GM23338 (cell line): ENCODE data around the gene PCCB. TPM values are rescaled to one million over a fixed set of nuclear protein-coding genes. Genes with fewer than 3 reads are reported as not detected.

Experiments
- ATAC-seq: fragments of 200-7000 bp; cut with Tn5 transposase; 3 replicates; pipeline ENCODE4 v1.9.1; 2020
- DNase-seq: peaks from one replicate; pipeline ENCODE4 v3.0.0-alpha.2; 2015; ENCODE audit warnings: low spot score
- H2AFZ ChIP-seq: fragments of 200-600 bp; sonication (generic); 2 replicates; pipeline ENCODE4 v1.8.0; 2016; ENCODE audit warnings: antibody characterized with exemption, mild to moderate bottlenecking, moderate library complexity
- H3F3A ChIP-seq: fragments of 200-600 bp; sonication (generic); replicated peaks from 2 replicates; pipeline ENCODE4 v1.8.0; 2017; ENCODE audit warnings: antibody characterized with exemption, mixed run types, low read depth
- H3K27ac ChIP-seq: fragments of 200-600 bp; sonication (generic); 2 replicates; pipeline ENCODE4 v1.6.1; 2016; ENCODE audit warnings: low read depth
- H3K27me3 ChIP-seq: fragments of 200-600 bp; sonication (generic); 2 replicates; pipeline ENCODE4 v1.8.0; 2016; ENCODE audit warnings: mild to moderate bottlenecking, mixed run types, moderate library complexity; ENCODE audit not compliant: insufficient read depth
- H3K36me3 ChIP-seq: fragments of 200-600 bp; sonication (generic); 2 replicates; pipeline ENCODE4 v1.8.0; 2016; ENCODE audit warnings: mild to moderate bottlenecking; ENCODE audit not compliant: insufficient read depth
- H3K4me1 ChIP-seq: fragments of 200-600 bp; sonication (generic); 2 replicates; pipeline ENCODE4 v1.8.0; 2016; ENCODE audit warnings: mild to moderate bottlenecking, moderate library complexity; ENCODE audit not compliant: insufficient read depth
- H3K4me2 ChIP-seq: fragments of 200-600 bp; sonication (generic); 2 replicates; pipeline ENCODE4 v1.7.1; 2017; ENCODE audit warnings: mixed run types
- H3K4me3 ChIP-seq: fragments of 200-600 bp; sonication (generic); 2 replicates; pipeline ENCODE4 v1.6.1; 2016; ENCODE audit warnings: mixed run types
- H3K79me2 ChIP-seq: fragments of 200-600 bp; sonication (generic); replicated peaks from 2 replicates; pipeline ENCODE4 v1.8.0; 2017; ENCODE audit warnings: mild to moderate bottlenecking; ENCODE audit not compliant: insufficient read depth
- H3K9me2 ChIP-seq: fragments of 200-600 bp; sonication (generic); 2 replicates; pipeline ENCODE4 v1.8.0; 2017; ENCODE audit not compliant: insufficient read depth
- H4K20me1 ChIP-seq: fragments of 200-600 bp; sonication (generic); replicated peaks from 2 replicates; pipeline ENCODE4 v1.8.0; 2017; ENCODE audit warnings: mild to moderate bottlenecking; ENCODE audit not compliant: insufficient read depth
- H3K27ac Mint-ChIP-seq: 2 replicates; pipeline ENCODE4 v1.8.0; 2020; ENCODE audit warnings: inconsistent platforms, mild to moderate bottlenecking, moderate library complexity, mixed read lengths
- H3K27me3 Mint-ChIP-seq: 3 replicates; pipeline ENCODE4 v1.8.0; 2022; ENCODE audit warnings: low read depth, mild to moderate bottlenecking, moderate library complexity, mixed read lengths, inconsistent platforms; ENCODE audit not compliant: insufficient read depth, poor library complexity
- H3K36me3 Mint-ChIP-seq: 3 replicates; pipeline ENCODE4 v1.8.0; 2021; ENCODE audit warnings: low read depth, mild to moderate bottlenecking, inconsistent platforms, moderate library complexity, mixed read lengths
- H3K4me1 Mint-ChIP-seq: 3 replicates; pipeline ENCODE4 v1.8.0; 2020; ENCODE audit warnings: mild to moderate bottlenecking, inconsistent platforms, mixed read lengths
- H3K4me3 Mint-ChIP-seq: 3 replicates; pipeline ENCODE4 v1.8.0; 2021; ENCODE audit warnings: moderate library complexity, mild to moderate bottlenecking, inconsistent platforms, mixed read lengths
- H3K9me3 Mint-ChIP-seq: 3 replicates; pipeline ENCODE4 v1.8.0; 2020; ENCODE audit warnings: moderate library complexity, mild to moderate bottlenecking, inconsistent platforms, mixed read lengths
- CTCF ChIP-seq, 2 experiments: fragments of 200-600 bp in 1 of 2; sonication (generic) in 1 of 2; conservative IDR thresholded peaks; 2 replicates each; pipeline versions ENCODE4 v1.5.1 to v1.6.1; 2016 to 2017; ENCODE audit warnings: antibody characterized with exemption in 2 of 2, low read depth in 2 of 2, mild to moderate bottlenecking in 2 of 2, moderate library complexity in 1 of 2
- ETS1 ChIP-seq: IDR thresholded peaks from 2 replicates; pipeline ENCODE4 v1.6.1; 2016; ENCODE audit warnings: antibody characterized with exemption
- EZH2 ChIP-seq: fragments of 200-600 bp; sonication (generic); IDR thresholded peaks from one replicate; pipeline ENCODE4 v1.8.0; 2017; ENCODE audit warnings: antibody characterized with exemption, mild to moderate bottlenecking, low read depth; ENCODE audit not compliant: unreplicated experiment
- JUNB ChIP-seq: IDR thresholded peaks from one replicate; pipeline ENCODE4 v1.6.1; 2016; ENCODE audit warnings: antibody characterized with exemption; ENCODE audit not compliant: unreplicated experiment
- NANOG ChIP-seq: IDR thresholded peaks from 2 replicates; pipeline ENCODE4 v1.6.1; 2016; ENCODE audit warnings: antibody characterized with exemption, borderline replicate concordance
- POLR2AphosphoS5 ChIP-seq: IDR thresholded peaks from 2 replicates; pipeline ENCODE4 v1.6.1; 2016; ENCODE audit warnings: antibody characterized with exemption, low read depth
- REST ChIP-seq: IDR thresholded peaks from one replicate; pipeline ENCODE4 v1.6.1; 2018; ENCODE audit warnings: antibody characterized with exemption; ENCODE audit not compliant: unreplicated experiment
- STAT1 ChIP-seq: IDR thresholded peaks from one replicate; pipeline ENCODE4 v1.6.1; 2016; ENCODE audit warnings: antibody characterized with exemption; ENCODE audit not compliant: unreplicated experiment
- ZNF114 ChIP-seq: fragments of 250-450 bp; sonication (Bioruptor Pico); IDR thresholded peaks from 2 replicates; pipeline ENCODE4 v1.5.0; 2020; ENCODE audit warnings: mild to moderate bottlenecking, moderate library complexity
- ZNF462 ChIP-seq: fragments of 250-450 bp; sonication (Bioruptor Pico); IDR thresholded peaks from 2 replicates; pipeline ENCODE4 v1.5.0; 2020; ENCODE audit warnings: mild to moderate bottlenecking, moderate library complexity
- polyA plus RNA-seq: library from polyadenylated mRNA; unstranded; fragments of >200 nt; fragmentation: Nextera tagmentation; extraction: Ambion mirVana; gene quantifications from 2 replicates; pipeline ENCODE4 v1.2.1, GENCODE V29; 2016
- total RNA-seq: library from RNA; depleted of rRNA; stranded (reverse); fragments of >200 nt; shearing (Covaris generic); gene quantifications from 2 replicates; pipeline ENCODE4 v1.2.3, GENCODE V29; 2014

PCCB gene
- total and polyA plus RNA-seq, 2 experiments from 2014 or later: 42.7 to 76.8 TPM

GRCh38 chr3:136262559-136262958 lies 12.4 kb downstream of the PCCB start:
- TF ChIP-seq CTCF (conservative IDR thresholded peaks at IDR 0.05; ENCODE audit: low read depth in 2 of 2) (no peak), POLR2AphosphoS5 (no peak), ZNF462 (no peak), ZNF114 (CRISPR knock-in tag) (no peak), JUNB (no peak), STAT1 (no peak), ETS1 (no peak), REST (no peak), EZH2 (no peak), NANOG (no peak)
- Mint-ChIP-seq H3K4me3 (no peak overlapping the region), H3K36me3 (peaks cover 60% of the 10 kb centered on the region), H3K27me3 (peaks cover 2% of the 10 kb centered on the region), H3K27ac (no peak overlapping the region), H3K4me1 (no peaks in the 10 kb centered on the region), H3K9me3 (no peaks in the 10 kb centered on the region)
- H2AFZ ChIP-seq: no peak overlapping the region
- no peaks in the 10 kb centered on the region for H3K27me3 ChIP-seq
- ATAC-seq (no peak), DNase-seq (no peak)
- peaks cover 20% of the 10 kb centered on the region for H3K36me3 ChIP-seq
- no peaks in the 10 kb centered on the region for H3K79me2 ChIP-seq
- H4K20me1 ChIP-seq: no peaks in the 10 kb centered on the region; the same call in none of the 2 replicates
- H3K27ac ChIP-seq: no peak overlapping the region
- H3K9me2 ChIP-seq: no peaks in the 10 kb centered on the region
- no peaks in the 10 kb centered on the region for H3F3A ChIP-seq
- H3K4me2 ChIP-seq: no peak overlapping the region
- H3K4me1 ChIP-seq: no peaks in the 10 kb centered on the region
- no peak overlapping the region for H3K4me3 ChIP-seq
